Measurements from ENCODE around the gene MLEC.

Gene MLEC

GRCh38 chr12:120686151-120686689, 729 bp upstream of the MLEC start:
- Histone ChIP-seq H3K23ac (ENCODE audit: low read length) (no peak overlapping the region), H2AK5ac (ENCODE audit: low read length) (no peak overlapping the region), H3K79me2 (ENCODE audit: control insufficient read depth, insufficient read depth, low read length, poor library complexity) (peaks cover 22% of the 10 kb centered on the region), H3K9me3 (ENCODE audit: insufficient read depth, low read depth, low read length) (no peaks in the 10 kb centered on the region), H4K8ac (ENCODE audit: low read depth, low read length) (peak overlapping the region; percentile 89), H3K4ac (ENCODE audit: low read depth, low read length) (peak overlapping the region; percentile 57), H2AFZ (ENCODE audit: insufficient read depth, low read length, poor library complexity) (peak overlapping the region; percentile 77), H3K18ac (ENCODE audit: low read length) (peak overlapping the region; percentile 90), H3K36me3 (ENCODE audit: control insufficient read depth in 1 of 2, insufficient read depth in 2 of 2, low read length in 2 of 2) (no peaks in the 10 kb centered on the region), H3K79me1 (ENCODE audit: low read length) (peaks cover 14% of the 10 kb centered on the region), H4K91ac (ENCODE audit: low read depth, low read length) (peak overlapping the region; percentile 79), H3K27me3 (ENCODE audit: insufficient read depth, low read length) (no peaks in the 10 kb centered on the region), H2BK120ac (ENCODE audit: insufficient read depth, low read length, poor library complexity) (peak overlapping the region; percentile 85), H3K4me1 (ENCODE audit: control insufficient read depth in 1 of 2, insufficient read depth in 2 of 2, low read length in 2 of 2) (peaks cover 13 to 16% of the 10 kb centered on the region in 2 experiments), H3K14ac (ENCODE audit: low read length) (peak overlapping the region; percentile 75), H2BK12ac (ENCODE audit: low read length) (peak overlapping the region; percentile 29), H3K9ac (ENCODE audit: low read length) (peak overlapping the region; percentile 90), H3K27ac (ENCODE audit: low read depth, low read length) (peak overlapping the region; percentile 83), H3K4me3 (ENCODE audit: low read depth, low read length) (peak overlapping the region; percentile 81), H4K12ac (ENCODE audit: low read depth, low read length) (peak overlapping the region; percentile 72), H2BK5ac (ENCODE audit: low read depth, low read length, poor library complexity) (peak overlapping the region; percentile 78), H3K4me2 (ENCODE audit: low read length) (peak overlapping the region; percentile 83)
- DNase-seq = peak; percentile 99 to 100
- no CpG with 5 or more reads among the region's 46 CpGs for WGBS (ENCODE audit: extremely low coverage, insufficient coverage, insufficient read length)

- peak overlapping the region; percentile 82 for H2BK5ac ChIP-seq (ENCODE audit: low read depth, low read length, poor library complexity)
- no peaks in the 10 kb centered on the region for H3K9me3 ChIP-seq (ENCODE audit: insufficient read depth, low read depth, low read length)
- peak overlapping the region; percentile 64 for H4K8ac ChIP-seq (ENCODE audit: low read depth, low read length)
- H3K27me3 ChIP-seq (ENCODE audit: insufficient read depth, low read length) = no peaks in the 10 kb centered on the region
- H3K79me2 ChIP-seq (ENCODE audit: control insufficient read depth, insufficient read depth, low read length, poor library complexity) = peaks cover 22% of the 10 kb centered on the region
- no peaks in the 10 kb centered on the region for H3K36me3 ChIP-seq (ENCODE audit: control insufficient read depth in 1 of 2, insufficient read depth in 2 of 2, low read length in 2 of 2)
- peak overlapping the region; percentile 63 for H3K18ac ChIP-seq (ENCODE audit: low read length)
- H3K27ac ChIP-seq (ENCODE audit: low read depth, low read length) = no peak overlapping the region
- H2BK120ac ChIP-seq (ENCODE audit: insufficient read depth, low read length, poor library complexity) = peak overlapping the region; percentile 34
- peak overlapping the region; percentile 76 for H3K9ac ChIP-seq (ENCODE audit: low read length)
- no peak overlapping the region for H2BK12ac ChIP-seq (ENCODE audit: low read length)
- H3K79me1 ChIP-seq (ENCODE audit: low read length) = peaks cover 14% of the 10 kb centered on the region
- H3K4me1 ChIP-seq (ENCODE audit: control insufficient read depth in 1 of 2, insufficient read depth in 2 of 2, low read length in 2 of 2) = peaks cover 13 to 16% of the 10 kb centered on the region in 2 experiments
- peak overlapping the region; percentile 89 for H3K14ac ChIP-seq (ENCODE audit: low read length)
- no CpG with 5 or more reads among the region's 31 CpGs for WGBS (ENCODE audit: extremely low coverage, insufficient coverage, insufficient read length)
- H2AK5ac ChIP-seq (ENCODE audit: low read length) = peak overlapping the region; percentile 63
- H3K4me3 ChIP-seq (ENCODE audit: low read depth, low read length) = peak overlapping the region; percentile 96
- H3K4me2 ChIP-seq (ENCODE audit: low read length) = peak overlapping the region; percentile 92
- peak overlapping the region; percentile 57 for H2AFZ ChIP-seq (ENCODE audit: insufficient read depth, low read length, poor library complexity)
- H3K23ac ChIP-seq (ENCODE audit: low read length) = no peak overlapping the region
- H4K91ac ChIP-seq (ENCODE audit: low read depth, low read length) = peak overlapping the region; percentile 63
- peak in 1 of 2 donors; percentile 26 for DNase-seq
- H4K12ac ChIP-seq (ENCODE audit: low read depth, low read length) = peak overlapping the region; percentile 37
- H3K4ac ChIP-seq (ENCODE audit: low read depth, low read length) = peak overlapping the region; percentile 83
Measured at GRCh38 chr12:120687578-120688289, 785 bp downstream of the MLEC start.

GRCh38 chr12:120688527-120689071, 1.6 kb downstream of the MLEC start:
- DNase-seq = no peak
- WGBS (ENCODE audit: extremely low coverage, insufficient coverage, insufficient read length) = no CpG with 5 or more reads among the region's 6 CpGs
- no peak overlapping the region for H4K12ac ChIP-seq (ENCODE audit: low read depth, low read length)
- H4K8ac ChIP-seq (ENCODE audit: low read depth, low read length) = no peak overlapping the region
- H3K79me1 ChIP-seq (ENCODE audit: low read length) = peaks cover 14% of the 10 kb centered on the region
- peaks cover 22% of the 10 kb centered on the region for H3K79me2 ChIP-seq (ENCODE audit: control insufficient read depth, insufficient read depth, low read length, poor library complexity)
- H2AFZ ChIP-seq (ENCODE audit: insufficient read depth, low read length, poor library complexity) = no peak overlapping the region
- peak overlapping the region; percentile 71 for H3K9ac ChIP-seq (ENCODE audit: low read length)
- peaks cover 0 to 3% of the 10 kb centered on the region in 2 experiments for H3K36me3 ChIP-seq (ENCODE audit: control insufficient read depth in 1 of 2, insufficient read depth in 2 of 2, low read length in 2 of 2)
- peak overlapping the region; percentile 92 for H3K4me2 ChIP-seq (ENCODE audit: low read length)
- no peak overlapping the region for H3K27ac ChIP-seq (ENCODE audit: low read depth, low read length)
- H3K18ac ChIP-seq (ENCODE audit: low read length) = no peak overlapping the region
- no peak overlapping the region for H2BK5ac ChIP-seq (ENCODE audit: low read depth, low read length, poor library complexity)
- peak overlapping the region; percentile 86 for H3K4ac ChIP-seq (ENCODE audit: low read depth, low read length)
- H3K9me3 ChIP-seq (ENCODE audit: insufficient read depth, low read depth, low read length) = no peaks in the 10 kb centered on the region
- H2BK12ac ChIP-seq (ENCODE audit: low read length) = no peak overlapping the region
- no peaks in the 10 kb centered on the region for H3K27me3 ChIP-seq (ENCODE audit: insufficient read depth, low read length)
- peaks cover 13 to 16% of the 10 kb centered on the region in 2 experiments for H3K4me1 ChIP-seq (ENCODE audit: control insufficient read depth in 1 of 2, insufficient read depth in 2 of 2, low read length in 2 of 2)
- H3K4me3 ChIP-seq (ENCODE audit: low read depth, low read length) = no peak overlapping the region
- no peak overlapping the region for H3K14ac ChIP-seq (ENCODE audit: low read length)
- H3K23ac ChIP-seq (ENCODE audit: low read length) = no peak overlapping the region
- H4K91ac ChIP-seq (ENCODE audit: low read depth, low read length) = no peak overlapping the region
- no peak overlapping the region for H2AK5ac ChIP-seq (ENCODE audit: low read length)
- no peak overlapping the region for H2BK120ac ChIP-seq (ENCODE audit: insufficient read depth, low read length, poor library complexity)

GRCh38 chr12:120689397-120690082, 2.6 kb downstream of the MLEC start:
- H3K36me3 ChIP-seq (ENCODE audit: control insufficient read depth in 1 of 2, insufficient read depth in 2 of 2, low read length in 2 of 2) = peaks cover 6 to 11% of the 10 kb centered on the region in 2 experiments
- peak overlapping the region; percentile 92 for H3K4me2 ChIP-seq (ENCODE audit: low read length)
- DNase-seq = peak in 1 of 2 donors; percentile 47
- peaks cover 13 to 16% of the 10 kb centered on the region in 2 experiments for H3K4me1 ChIP-seq (ENCODE audit: control insufficient read depth in 1 of 2, insufficient read depth in 2 of 2, low read length in 2 of 2)
- peaks cover 22% of the 10 kb centered on the region for H3K79me2 ChIP-seq (ENCODE audit: control insufficient read depth, insufficient read depth, low read length, poor library complexity)
- no peak overlapping the region for H3K14ac ChIP-seq (ENCODE audit: low read length)
- no peaks in the 10 kb centered on the region for H3K9me3 ChIP-seq (ENCODE audit: insufficient read depth, low read depth, low read length)
- no peak overlapping the region for H2AK5ac ChIP-seq (ENCODE audit: low read length)
- no peak overlapping the region for H2AFZ ChIP-seq (ENCODE audit: insufficient read depth, low read length, poor library complexity)
- no peak overlapping the region for H3K9ac ChIP-seq (ENCODE audit: low read length)
- H4K8ac ChIP-seq (ENCODE audit: low read depth, low read length) = no peak overlapping the region
- no peak overlapping the region for H2BK5ac ChIP-seq (ENCODE audit: low read depth, low read length, poor library complexity)
- no peak overlapping the region for H3K27ac ChIP-seq (ENCODE audit: low read depth, low read length)
- no peak overlapping the region for H4K91ac ChIP-seq (ENCODE audit: low read depth, low read length)
- H3K4me3 ChIP-seq (ENCODE audit: low read depth, low read length) = no peak overlapping the region
- H3K27me3 ChIP-seq (ENCODE audit: insufficient read depth, low read length) = no peaks in the 10 kb centered on the region
- H3K4ac ChIP-seq (ENCODE audit: low read depth, low read length) = peak overlapping the region; percentile 86
- H2BK12ac ChIP-seq (ENCODE audit: low read length) = no peak overlapping the region
- H2BK120ac ChIP-seq (ENCODE audit: insufficient read depth, low read length, poor library complexity) = no peak overlapping the region
- no peak overlapping the region for H4K12ac ChIP-seq (ENCODE audit: low read depth, low read length)
- no peak overlapping the region for H3K23ac ChIP-seq (ENCODE audit: low read length)
- no CpG with 5 or more reads among the region's 6 CpGs for WGBS (ENCODE audit: extremely low coverage, insufficient coverage, insufficient read length)
- H3K18ac ChIP-seq (ENCODE audit: low read length) = no peak overlapping the region
- H3K79me1 ChIP-seq (ENCODE audit: low read length) = peaks cover 14% of the 10 kb centered on the region
